A549 (cell line): ENCODE data around the gene FAF1. TPM values are rescaled to one million over a fixed set of nuclear protein-coding genes. Genes with fewer than 3 reads are reported as not detected.

Experiments used
- ATAC-seq, 2 experiments: fragments of 200-7000 bp in 1 of 2; fragments of >200 bp in 1 of 2; cut with Nextera tagmentation in 1 of 2; cut with Tn5 transposase in 1 of 2; 3 replicates each; pipeline versions ENCODE4 v1.8.0 to v1.9.1; 2018 to 2020; ENCODE audit warnings: mild to moderate bottlenecking in 1 of 2, moderate library complexity in 1 of 2
- CTCF ChIA-PET: fragments of 300-600 bp; sonication (Branson Sonifier 250); formaldehyde crosslinking; extraction: SDS; loops from one replicate; lab custom pipeline; 2021; ENCODE audit warnings: antibody characterized with exemption, inconsistent platforms; lab: Yijun Ruan, JAX
- POLR2A ChIA-PET: fragments of 350-600 bp; formaldehyde crosslinking; extraction: SDS; loops from one replicate; lab custom pipeline; 2021; ENCODE audit warnings: antibody characterized with exemption, inconsistent platforms; lab: Yijun Ruan, JAX
- DNase-seq, 2 experiments: peaks; one replicate each; pipeline versions ENCODE4 v3.0.0 to v3.0.0-alpha.2; 2011 to 2016; ENCODE audit warnings: low read depth in 1 of 2, low spot score in 1 of 2
- FAIRE-seq: peaks from 2 replicates; lab custom pipeline; 2011; peaks lifted over from hg19 to GRCh38; lab: Jason Lieb, UNC
- H3K27ac ChIP-seq, 2 experiments: fragments of >200 bp; sonication (Bioruptor Twin); formaldehyde crosslinking; 3 replicates each; pipeline ENCODE4 v1.5.1; 2016 to 2017
- H3K4me1 ChIP-seq: fragments of >200 bp; sonication (Bioruptor Twin); formaldehyde crosslinking; 3 replicates; pipeline ENCODE4 v1.6.1; 2016
- H3K4me2 ChIP-seq: fragments of >200 bp; sonication (Bioruptor Twin); formaldehyde crosslinking; 3 replicates; pipeline ENCODE4 v1.6.1; 2016
- H3K4me3 ChIP-seq: fragments of >200 bp; sonication (Bioruptor Twin); formaldehyde crosslinking; 3 replicates; pipeline ENCODE4 v1.5.1; 2016
- H3K9me3 ChIP-seq: fragments of >200 bp; sonication (Bioruptor Twin); formaldehyde crosslinking; 3 replicates; pipeline ENCODE4 v1.6.1; 2016
- ATOH8 ChIP-seq: fragments of 250-450 bp; sonication (Bioruptor Pico); IDR thresholded peaks from 2 replicates; pipeline ENCODE4 v1.5.0; 2020; ENCODE audit warnings: low read depth, mild to moderate bottlenecking, moderate library complexity
- BHLHE40 ChIP-seq: IDR thresholded peaks from 2 replicates; pipeline ENCODE4 v1.6.1; 2012; ENCODE audit warnings: low read depth, low read length, inconsistent platforms
- CBX8 ChIP-seq: fragments of 200-600 bp; sonication (generic); IDR thresholded peaks from 2 replicates; pipeline ENCODE4 v1.6.1; 2016
- CHD4 ChIP-seq: fragments of 200-600 bp; sonication (generic); IDR thresholded peaks from 2 replicates; pipeline ENCODE4 v1.6.1; 2016; ENCODE audit warnings: antibody characterized with exemption, mild to moderate bottlenecking, borderline replicate concordance
- EHF ChIP-seq: fragments of 250-450 bp; sonication (Bioruptor Pico); IDR thresholded peaks from 2 replicates; pipeline ENCODE4 v1.5.0; 2020; ENCODE audit warnings: mild to moderate bottlenecking
- ELK1 ChIP-seq: fragments of 150-350 bp; IDR thresholded peaks from 2 replicates; pipeline ENCODE4 v1.6.1; 2014; ENCODE audit warnings: low read depth, mild to moderate bottlenecking, low read length
- FOSB ChIP-seq: fragments of 250-450 bp; sonication (Bioruptor Pico); IDR thresholded peaks from 2 replicates; pipeline ENCODE4 v1.5.0; 2020; ENCODE audit warnings: mild to moderate bottlenecking, moderate library complexity
- HDAC2 ChIP-seq: fragments of 200-600 bp; sonication (generic); IDR thresholded peaks from 2 replicates; pipeline ENCODE4 v1.6.1; 2016
- HOXB5 ChIP-seq: fragments of 250-450 bp; sonication (Bioruptor Pico); IDR thresholded peaks from 2 replicates; pipeline ENCODE4 v1.5.0; 2020; ENCODE audit warnings: mild to moderate bottlenecking, moderate library complexity
- JUN ChIP-seq, 2 experiments: fragments of >200 bp; sonication (Bioruptor Twin); formaldehyde crosslinking; IDR thresholded peaks; 2 replicates in 1 of 2; 3 replicates in 1 of 2; pipeline ENCODE4 v1.6.1; 2016 to 2017
- NR3C1 ChIP-seq: fragments of >200 bp; sonication (Bioruptor Twin); formaldehyde crosslinking; IDR thresholded peaks from 3 replicates; pipeline ENCODE4 v1.6.1; 2017
- POLR2AphosphoS2 ChIP-seq: conservative IDR thresholded peaks from 2 replicates; pipeline ENCODE4 v1.6.1; 2012; ENCODE audit warnings: low read length, improper control_type of control experiment, inconsistent platforms
- RCOR1 ChIP-seq: fragments of 150-350 bp; IDR thresholded peaks from 2 replicates; pipeline ENCODE4 v1.6.1; 2014; ENCODE audit warnings: antibody characterized with exemption, low read length, low read depth
- RNF2 ChIP-seq: fragments of 200-600 bp; sonication (generic); IDR thresholded peaks from 2 replicates; pipeline ENCODE4 v1.6.1; 2016; ENCODE audit warnings: low read depth, mild to moderate bottlenecking, antibody characterized with exemption, moderate library complexity, borderline replicate concordance
- SMC3 ChIP-seq: fragments of >200 bp; sonication (Bioruptor Twin); formaldehyde crosslinking; IDR thresholded peaks from 3 replicates; pipeline ENCODE4 v1.6.1; 2018; ENCODE audit warnings: inconsistent platforms
- TP53 ChIP-seq: fragments of 250-450 bp; sonication (Bioruptor Pico); IDR thresholded peaks from 2 replicates; pipeline ENCODE4 v1.5.0; 2021; ENCODE audit warnings: mild to moderate bottlenecking, moderate library complexity
- USF2 ChIP-seq: fragments of 450-650 bp; IDR thresholded peaks from 2 replicates; pipeline ENCODE4 v1.6.1; 2014; ENCODE audit warnings: antibody characterized with exemption
- ZFP36 ChIP-seq: fragments of 450-650 bp; IDR thresholded peaks from 2 replicates; pipeline ENCODE4 v1.6.1; 2014; ENCODE audit warnings: borderline replicate concordance; ENCODE audit not compliant: partially characterized antibody
- ZSCAN20 ChIP-seq: fragments of 250-450 bp; sonication (Bioruptor Pico); IDR thresholded peaks from 2 replicates; pipeline ENCODE4 v1.8.0; 2022; ENCODE audit warnings: mild to moderate bottlenecking, moderate library complexity
- WGBS: methylation state at CpG from one replicate; pipeline ENCODE4 v1.1.6; 2017; ENCODE audit errors: missing lambda C conversion rate; 5-methylcytosine and 5-hydroxymethylcytosine counted together
- polyA plus RNA-seq, 4 experiments: library from polyadenylated mRNA; depleted of rRNA in 3 of 4; stranded (reverse); fragments of >200 nt; fragmentation: RNase III in 1 of 4; extraction: RNeasy Plus Mini Kit Qiagen cat#74134 plus additional on column Dnase treatment in 1 of 4; gene quantifications; 2 replicates in 3 of 4; 3 replicates in 1 of 4; pipeline ENCODE4 v1.2.3, GENCODE V29; 2011 to 2017

FAF1 gene
- polyA plus RNA-seq, 2 of the 4 experiments (the other 2 are of a cell fraction), result 31.7 to 46.2 TPM

GRCh38 chr1:50424884-50425375 lies 535.1 kb downstream of the FAF1 start:
- DNase-seq, result no peak
- peak overlapping the region; percentile 93 for H3K4me2 ChIP-seq
- ATAC-seq, result no peak
- ChIA-PET CTCF (interaction anchor here (1.3 kb wide), 1 partner anchor 10 kb away, joined by 4 read pairs; no protein-coding TSS in a partner anchor), POLR2A (no interaction called here)
- H3K4me1 ChIP-seq, result peaks cover 11% of the 10 kb centered on the region; the same call in 1 of the 3 replicates
- FAIRE-seq, result no peak
- TF ChIP-seq CBX8 (0 out of 2 replicates have a peak, but pooled peaks have one; percentile 31), RNF2 (peak; percentile 3; the same call in 1 of the 2 replicates), ELK1 (no peak)
- 45% methylated on average over 22 of the region's 40 CpGs for WGBS
- H3K9me3 ChIP-seq, result no peaks in the 10 kb centered on the region
- H3K27ac ChIP-seq, result no peak overlapping the region
- H3K4me3 ChIP-seq, result peak overlapping the region; percentile 58

GRCh38 chr1:50424045-50424883 lies 535.8 kb downstream of the FAF1 start:
- TF ChIP-seq CBX8 (peak; percentile 95; the same call in 1 of the 2 replicates), RNF2 (peak; percentile 22), HDAC2 (no peak)
- ATAC-seq (peak in 1 of 2 experiments; percentile 23; a peak in 1 of 6 replicates), FAIRE-seq (no peak), DNase-seq (no peak)
- POLR2A ChIA-PET, result no interaction called here
- CTCF ChIA-PET, result interaction anchor here (1.3 kb wide), 1 partner anchor 9 kb away, joined by 4 read pairs; no protein-coding TSS in a partner anchor
- no peaks in the 10 kb centered on the region for H3K9me3 ChIP-seq
- peak overlapping the region; percentile 93 for H3K4me2 ChIP-seq
- peak overlapping the region; percentile 58 for H3K4me3 ChIP-seq
- WGBS, result 3% methylated on average over 35 of the region's 35 CpGs
- H3K27ac ChIP-seq, result peak overlapping the region in 1 of 2 experiments; percentile 30; a peak in 2 of 6 replicates
- peaks cover 11% of the 10 kb centered on the region; the same call in 1 of the 3 replicates for H3K4me1 ChIP-seq

GRCh38 chr1:50423670-50424000 lies 536.4 kb downstream of the FAF1 start:
- TF ChIP-seq TP53 (CRISPR knock-in tag), result no peak
- TF ChIP-seq FOSB (CRISPR knock-in tag), result no peak
- TF ChIP-seq ZSCAN20 (CRISPR knock-in tag), result no peak
- TF ChIP-seq NR3C1, result no peak
- TF ChIP-seq ZFP36, result no peak
- TF ChIP-seq POLR2AphosphoS2, result no peak
- TF ChIP-seq CHD4, result no peak
- TF ChIP-seq SMC3, result no peak
- TF ChIP-seq RCOR1, result no peak
- no peak for TF ChIP-seq HOXB5 (CRISPR knock-in tag)
- TF ChIP-seq JUN (IDR thresholded peaks at IDR 0.05), result no peak
- no peak for TF ChIP-seq ATOH8 (CRISPR knock-in tag)
- TF ChIP-seq BHLHE40, result no peak
- no peak for TF ChIP-seq USF2
- TF ChIP-seq EHF (CRISPR knock-in tag), result no peak
- WGBS, result 0% methylated on average over 10 of the region's 23 CpGs
- ChIA-PET POLR2A (interaction anchor here (0.5 kb wide), 1 partner anchor 25 kb away, joined by 3 read pairs; no protein-coding TSS in a partner anchor), CTCF (interaction anchor here (1.3 kb wide), 1 partner anchor 8 kb away, joined by 4 read pairs; no protein-coding TSS in a partner anchor)
- H3K4me2 ChIP-seq, result peak overlapping the region; percentile 93
- no peaks in the 10 kb centered on the region for H3K9me3 ChIP-seq
- H3K4me3 ChIP-seq, result peak overlapping the region; percentile 58
- ATAC-seq (peak; percentile 43 to 64; a peak in 4 of 6 replicates), DNase-seq (peak; percentile 47 to 58), FAIRE-seq (no peak)
- peak overlapping the region in 1 of 2 experiments; percentile 30; a peak in 2 of 6 replicates for H3K27ac ChIP-seq
- peaks cover 11% of the 10 kb centered on the region; the same call in 1 of the 3 replicates for H3K4me1 ChIP-seq
